HG02610 (cell line): ENCODE measurements around the gene TMEM81.

Experiments used
- ATAC-seq: cut with Tn5 transposase; IDR thresholded peaks from one replicate; pipeline ENCODE4 v1.9.1; 2021; ENCODE audit warnings: mild to moderate bottlenecking, moderate library complexity; ENCODE audit not compliant: unreplicated experiment

Gene TMEM81, protein sequence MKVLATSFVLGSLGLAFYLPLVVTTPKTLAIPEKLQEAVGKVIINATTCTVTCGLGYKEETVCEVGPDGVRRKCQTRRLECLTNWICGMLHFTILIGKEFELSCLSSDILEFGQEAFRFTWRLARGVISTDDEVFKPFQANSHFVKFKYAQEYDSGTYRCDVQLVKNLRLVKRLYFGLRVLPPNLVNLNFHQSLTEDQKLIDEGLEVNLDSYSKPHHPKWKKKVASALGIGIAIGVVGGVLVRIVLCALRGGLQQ

DNA sequence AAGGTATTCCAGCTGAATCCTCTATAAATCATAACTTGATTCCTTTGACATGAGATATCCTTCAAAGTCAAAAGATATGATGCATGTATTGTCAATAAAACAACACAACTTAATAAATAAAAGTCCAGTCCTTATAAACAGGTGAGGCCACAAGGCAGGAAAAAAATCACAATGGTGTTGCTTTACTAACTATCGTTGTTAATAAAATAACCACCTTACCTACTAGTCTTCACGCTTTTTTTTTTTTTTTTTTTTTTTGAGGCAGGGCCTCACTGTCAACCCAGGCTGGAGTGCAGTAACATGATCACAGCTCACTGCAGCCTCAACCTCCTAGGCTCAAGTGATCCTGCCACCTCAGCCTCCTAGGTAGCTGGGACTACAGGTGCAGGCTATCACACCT lies at the start of gene TMEM81:
Gene TMEM81, minus strand, starts transcription at position 101 of the 400 bp plus-strand sequence. CDS start 140 bp downstream, outside the sequence.
- no peak for ATAC-seq

GRCh38 chr1:205133287-205133686 lies 49.0 kb upstream of the TMEM81 start:
- ATAC-seq, result no peak

DNA sequence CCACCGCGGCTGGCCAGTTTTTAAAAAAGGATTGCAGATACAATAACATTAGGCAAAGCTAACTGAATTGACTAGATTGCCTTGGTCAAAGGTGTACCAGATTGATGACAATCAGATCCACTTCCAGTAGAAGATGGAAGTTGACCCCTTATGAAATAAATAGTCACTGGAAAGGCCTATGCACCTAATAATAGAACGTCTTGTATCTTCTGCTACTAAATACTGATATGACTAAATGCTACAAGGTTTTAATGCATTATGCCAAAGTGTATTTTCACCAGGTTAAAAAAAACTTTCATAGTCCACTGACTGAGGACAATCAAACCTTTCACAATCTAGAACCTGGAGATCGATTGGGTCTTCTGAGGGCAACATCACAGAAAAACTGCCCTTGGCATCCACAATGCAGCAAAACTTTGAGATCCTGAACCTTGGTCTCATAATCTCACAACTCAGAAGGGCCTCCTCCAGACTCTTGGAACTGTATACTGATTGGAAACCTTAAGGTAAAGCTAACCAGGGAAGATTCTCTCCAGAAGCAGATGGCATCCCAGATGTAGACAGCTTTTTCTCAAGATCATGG lies 45.3 kb upstream of the TMEM81 start:
- no peak for ATAC-seq

- no peak for ATAC-seq
These were observed 43.8 kb upstream of the TMEM81 start for GRCh38 chr1:205128050-205128449.

- no peak for ATAC-seq
These were observed 43.4 kb upstream of the TMEM81 start for GRCh38 chr1:205127646-205128045.

GRCh38 chr1:205124726-205125125 lies 40.5 kb upstream of the TMEM81 start:
- no peak for ATAC-seq

- ATAC-seq, result peak; percentile 11
These were observed 38.2 kb upstream of the TMEM81 start for GRCh38 chr1:205122489-205122882.

DNA sequence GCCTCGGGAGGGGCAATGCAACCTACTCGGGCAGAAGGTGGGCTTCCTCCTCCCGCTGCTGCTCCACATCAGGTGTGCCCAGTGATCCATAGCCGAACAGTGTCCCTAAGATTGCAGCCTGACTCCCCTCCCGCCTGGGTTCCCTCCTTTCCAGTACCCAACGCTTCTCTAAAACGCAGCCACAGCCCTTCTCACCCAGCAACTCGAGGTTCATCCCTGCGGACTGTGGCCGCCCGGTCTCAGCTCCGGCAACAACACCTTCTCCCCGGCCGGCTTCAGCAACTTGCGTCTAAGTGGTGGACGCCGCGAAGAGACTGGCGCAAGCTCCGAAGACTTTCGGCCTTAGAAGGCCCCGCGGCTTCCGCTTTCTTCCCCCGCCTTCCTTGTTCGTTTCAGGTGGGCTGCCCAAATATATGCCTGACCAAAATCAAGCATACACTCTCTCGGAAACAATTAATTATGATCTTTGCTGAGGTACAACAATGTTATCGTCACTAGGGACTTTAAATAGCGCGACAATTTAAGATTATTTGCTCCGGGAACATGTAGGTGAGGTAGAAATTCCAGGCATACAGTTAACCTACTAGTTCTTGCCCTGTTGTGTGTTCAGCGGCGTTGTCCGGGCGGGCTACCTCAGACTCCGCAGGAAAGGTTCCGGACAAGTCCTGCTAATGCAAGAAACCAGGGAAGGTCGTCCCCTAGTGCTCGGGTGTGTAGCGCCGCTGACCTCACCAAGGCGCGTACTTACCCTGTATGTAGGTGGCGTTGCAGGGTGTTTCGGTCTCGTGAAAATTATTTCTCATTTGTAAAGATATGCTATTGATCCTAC lies 37.6 kb upstream of the TMEM81 start, which contains the start of gene RBBP5:
Gene RBBP5, minus strand, starts transcription at position 319 of the 829 bp plus-strand sequence. Its CDS starts 105 bp downstream, at position 214.
- peak; percentile 97 for ATAC-seq

DNA sequence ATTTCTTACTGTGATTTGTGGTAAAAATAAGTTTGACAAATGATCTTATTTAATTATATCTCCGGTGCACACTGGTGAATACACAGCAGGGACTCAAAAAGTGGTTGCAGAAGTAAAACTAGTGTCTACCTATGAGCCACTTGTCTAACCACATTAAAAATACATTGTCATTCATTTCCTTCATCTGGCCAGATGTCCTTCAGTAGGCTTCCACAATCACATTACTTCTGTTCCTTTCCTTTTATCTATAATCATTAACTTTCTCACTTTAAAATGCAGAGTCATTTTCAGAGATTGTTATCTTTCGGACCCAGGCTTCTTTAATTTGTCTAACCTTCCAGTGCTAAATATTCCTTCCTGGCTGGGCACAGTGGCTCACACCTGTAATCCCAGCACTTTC lies 34.5 kb upstream of the TMEM81 start:
- ATAC-seq, result no peak

DNA sequence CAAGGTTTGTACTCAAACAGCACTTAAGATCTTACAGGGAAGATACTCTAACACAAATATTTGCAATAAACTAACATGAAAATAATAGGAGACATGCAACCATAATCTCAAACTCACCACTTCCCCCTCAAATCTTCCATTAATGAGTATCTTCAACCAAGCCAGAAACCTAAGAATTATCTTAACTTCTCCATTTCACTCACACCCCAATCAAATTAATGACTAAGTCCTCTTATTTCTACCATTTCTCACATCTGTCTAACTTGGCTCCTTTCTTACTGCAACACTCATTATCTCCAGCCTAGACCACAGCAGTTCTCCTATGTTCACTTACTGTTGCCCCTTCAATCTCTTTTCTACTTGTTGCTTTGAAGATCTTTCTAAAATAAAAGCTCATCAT lies 27.1 kb upstream of the TMEM81 start:
- no peak for ATAC-seq

DNA sequence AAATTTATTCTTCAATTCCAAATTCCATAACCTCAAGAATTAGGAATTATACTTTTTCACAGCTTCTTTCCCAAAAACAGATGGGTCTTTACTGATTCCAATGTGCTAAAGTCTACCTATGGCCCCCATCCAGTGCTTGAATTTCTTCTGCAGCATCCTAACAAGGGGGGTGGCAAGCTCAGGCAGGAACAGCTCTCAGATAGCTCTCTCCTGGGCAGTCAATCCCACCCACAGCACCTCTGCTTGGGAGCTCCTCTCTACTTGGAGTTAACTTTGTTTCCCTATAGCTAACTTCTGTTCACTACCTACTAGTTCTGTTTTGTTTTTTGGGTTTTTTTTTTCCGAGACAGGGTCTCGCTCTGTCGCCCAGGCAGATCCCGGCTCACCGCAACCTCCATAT lies 25.5 kb upstream of the TMEM81 start:
- ATAC-seq, result no peak

- no peak for ATAC-seq
These were observed 25.0 kb upstream of the TMEM81 start for GRCh38 chr1:205109269-205109668.

- no peak for ATAC-seq
These were observed 24.2 kb upstream of the TMEM81 start for GRCh38 chr1:205108464-205108863.

DNA sequence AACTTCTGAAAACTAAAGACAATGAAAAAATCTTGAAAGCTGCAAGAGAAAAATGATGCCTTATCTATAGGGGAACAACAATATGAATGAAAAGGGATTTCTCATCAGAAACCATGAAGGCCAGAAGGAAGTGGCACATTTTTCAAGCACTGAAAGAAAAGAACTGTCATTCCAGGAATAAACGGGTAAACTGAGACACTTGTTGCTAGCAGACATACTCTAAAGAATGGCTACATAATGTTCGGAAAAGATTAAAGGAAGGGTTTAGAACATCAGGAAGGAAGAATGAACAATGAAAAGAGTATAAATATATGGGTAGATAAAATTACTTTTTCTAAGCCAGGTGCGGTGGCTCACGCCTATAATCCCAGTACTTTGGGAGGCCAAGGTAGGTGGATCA lies 23.1 kb upstream of the TMEM81 start:
- ATAC-seq, result no peak

GRCh38 chr1:205102404-205102803 lies 18.1 kb upstream of the TMEM81 start:
- no peak for ATAC-seq

GRCh38 chr1:205098242-205098641 lies 14.0 kb upstream of the TMEM81 start:
- ATAC-seq, result no peak

- ATAC-seq, result no peak
These were observed 11.2 kb upstream of the TMEM81 start for GRCh38 chr1:205095422-205095821.

GRCh38 chr1:205091043-205091740 lies 6.9 kb upstream of the TMEM81 start:
- no peak for ATAC-seq

DNA sequence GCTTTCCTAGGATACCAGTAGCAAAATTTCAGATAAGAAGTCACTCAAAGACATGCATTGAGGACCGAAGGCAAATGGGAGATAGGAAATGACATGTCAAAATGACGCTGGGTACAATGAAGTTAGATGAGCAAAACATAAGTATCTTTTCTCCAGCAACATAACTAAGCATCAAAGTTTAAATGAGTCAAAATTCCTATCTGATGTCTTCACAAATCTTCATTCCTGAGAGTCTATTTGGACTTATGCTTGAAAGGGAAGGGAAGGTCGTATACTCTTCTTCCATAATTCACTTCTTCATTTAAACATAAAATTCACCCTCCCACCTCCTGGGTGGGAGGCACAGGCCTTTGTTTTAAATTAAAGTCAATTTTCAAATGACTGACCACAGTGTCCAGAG lies 4.1 kb upstream of the TMEM81 start:
- no peak for ATAC-seq

DNA sequence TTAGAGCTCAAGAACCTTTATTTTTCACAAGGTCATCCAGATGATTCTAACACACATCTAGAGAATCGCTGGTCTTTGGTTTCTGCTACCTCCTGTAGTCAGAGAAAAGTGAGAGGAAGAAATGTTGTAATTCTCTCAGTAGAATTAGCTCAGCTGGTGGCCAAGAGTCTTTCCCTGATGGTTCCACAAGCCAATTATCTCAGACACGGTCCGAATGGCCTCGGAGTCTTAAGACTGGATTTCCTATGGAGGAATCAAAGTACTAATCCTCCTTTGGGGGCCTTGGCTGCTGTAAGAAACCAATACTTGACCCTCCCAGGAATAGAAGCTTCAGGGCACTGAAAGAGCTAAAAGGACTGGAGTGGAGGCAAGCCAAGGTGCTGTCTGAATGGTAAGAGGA lies 1.8 kb downstream of the TMEM81 start:
- no peak for ATAC-seq

- no peak for ATAC-seq
These were observed 6.3 kb downstream of the TMEM81 start for GRCh38 chr1:205077934-205078311.
